GM23248 (cell line): Measurements from ENCODE around the gene CYRIA. TPM values are rescaled to one million over a fixed set of nuclear protein-coding genes. Genes with fewer than 3 reads are reported as not detected.

Source experiments
- DNase-seq: peaks from one replicate; pipeline ENCODE4 v3.0.0-alpha.2; 2015
- H2AFZ ChIP-seq: fragments of 200-600 bp; sonication (generic); 2 replicates; pipeline ENCODE4 v1.6.1; 2016; ENCODE audit warnings: antibody characterized with exemption
- H3F3A ChIP-seq: fragments of 200-600 bp; sonication (generic); 2 replicates; pipeline ENCODE4 v1.6.1; 2016; ENCODE audit warnings: mild to moderate bottlenecking, antibody characterized with exemption, mixed run types; ENCODE audit not compliant: insufficient read depth
- H3K27ac ChIP-seq: fragments of 200-600 bp; sonication (generic); 2 replicates; pipeline ENCODE4 v1.5.1; 2016; ENCODE audit warnings: mild to moderate bottlenecking
- H3K27me3 ChIP-seq: fragments of 200-600 bp; sonication (generic); replicated peaks from 2 replicates; pipeline ENCODE4 v1.6.1; 2016; ENCODE audit warnings: mild to moderate bottlenecking; ENCODE audit not compliant: insufficient read depth
- H3K36me3 ChIP-seq: fragments of 200-600 bp; sonication (generic); 2 replicates; pipeline ENCODE4 v1.6.1; 2016; ENCODE audit warnings: low read depth, mild to moderate bottlenecking
- H3K4me1 ChIP-seq: fragments of 200-600 bp; sonication (generic); 2 replicates; pipeline ENCODE4 v1.6.1; 2016; ENCODE audit warnings: mild to moderate bottlenecking; ENCODE audit not compliant: insufficient read depth
- H3K4me2 ChIP-seq: fragments of 200-600 bp; sonication (generic); one replicate; pipeline ENCODE4 v1.6.1; 2016; ENCODE audit warnings: mild to moderate bottlenecking; ENCODE audit not compliant: unreplicated experiment
- H3K4me3 ChIP-seq: fragments of 200-600 bp; sonication (generic); 2 replicates; pipeline ENCODE4 v1.5.1; 2016; ENCODE audit warnings: mild to moderate bottlenecking
- H3K79me2 ChIP-seq: fragments of 200-600 bp; sonication (generic); 2 replicates; pipeline ENCODE4 v1.6.1; 2016; ENCODE audit warnings: mild to moderate bottlenecking; ENCODE audit not compliant: insufficient read depth
- H3K9ac ChIP-seq: fragments of 200-600 bp; sonication (generic); 2 replicates; pipeline ENCODE4 v1.6.1; 2016; ENCODE audit warnings: mild to moderate bottlenecking
- H3K9me2 ChIP-seq: fragments of 200-600 bp; sonication (generic); 2 replicates; pipeline ENCODE4 v1.6.1; 2016; ENCODE audit warnings: mixed run types, mild to moderate bottlenecking, moderate library complexity; ENCODE audit not compliant: insufficient read depth
- H3K9me3 ChIP-seq: fragments of 200-600 bp; sonication (generic); one replicate; pipeline ENCODE4 v1.6.1; 2017; ENCODE audit warnings: low read depth
- H4K20me1 ChIP-seq: fragments of 200-600 bp; sonication (generic); 2 replicates; pipeline ENCODE4 v1.6.0; 2016; ENCODE audit not compliant: insufficient read depth
- EZH2 ChIP-seq: fragments of 200-600 bp; sonication (generic); IDR thresholded peaks from 2 replicates; pipeline ENCODE4 v1.6.1; 2018; ENCODE audit warnings: antibody characterized with exemption, mild to moderate bottlenecking; ENCODE audit not compliant: insufficient read depth, poor library complexity, severe bottlenecking
- EZH2phosphoT487 ChIP-seq: fragments of 200-600 bp; sonication (generic); IDR thresholded peaks from 2 replicates; pipeline ENCODE4 v1.6.1; 2018; ENCODE audit warnings: antibody characterized with exemption, moderate library complexity, mild to moderate bottlenecking, low read depth; ENCODE audit not compliant: insufficient read depth
- WGBS, 2 experiments: methylation state at CpG; one replicate each; pipeline ENCODE4 v1.1.6; 2015 to 2017; ENCODE audit warnings: low lambda C conversion rate in 2 of 2, low coverage in 1 of 2; ENCODE audit errors: missing lambda C conversion rate in 2 of 2; 5-methylcytosine and 5-hydroxymethylcytosine counted together
- in situ Hi-C: fragments of 300-500 bp; cut with MboI; formaldehyde crosslinking; loops from 2 replicates; pipeline ENCODE4 v1.15.0; 2020
- polyA plus RNA-seq: library from polyadenylated mRNA; unstranded; fragments of >200 nt; fragmentation: Nextera tagmentation; extraction: Ambion mirVana; gene quantifications from 2 replicates; pipeline ENCODE4 v1.2.1, GENCODE V29; 2016
- total RNA-seq: library from RNA; depleted of rRNA; stranded (reverse); fragments of >200 nt; shearing (Covaris generic); gene quantifications from 2 replicates; pipeline ENCODE4 v1.2.3, GENCODE V29; 2014

The CYRIA gene
- total and polyA plus RNA-seq, 2 experiments from 2014 or later: not detected

DNA sequence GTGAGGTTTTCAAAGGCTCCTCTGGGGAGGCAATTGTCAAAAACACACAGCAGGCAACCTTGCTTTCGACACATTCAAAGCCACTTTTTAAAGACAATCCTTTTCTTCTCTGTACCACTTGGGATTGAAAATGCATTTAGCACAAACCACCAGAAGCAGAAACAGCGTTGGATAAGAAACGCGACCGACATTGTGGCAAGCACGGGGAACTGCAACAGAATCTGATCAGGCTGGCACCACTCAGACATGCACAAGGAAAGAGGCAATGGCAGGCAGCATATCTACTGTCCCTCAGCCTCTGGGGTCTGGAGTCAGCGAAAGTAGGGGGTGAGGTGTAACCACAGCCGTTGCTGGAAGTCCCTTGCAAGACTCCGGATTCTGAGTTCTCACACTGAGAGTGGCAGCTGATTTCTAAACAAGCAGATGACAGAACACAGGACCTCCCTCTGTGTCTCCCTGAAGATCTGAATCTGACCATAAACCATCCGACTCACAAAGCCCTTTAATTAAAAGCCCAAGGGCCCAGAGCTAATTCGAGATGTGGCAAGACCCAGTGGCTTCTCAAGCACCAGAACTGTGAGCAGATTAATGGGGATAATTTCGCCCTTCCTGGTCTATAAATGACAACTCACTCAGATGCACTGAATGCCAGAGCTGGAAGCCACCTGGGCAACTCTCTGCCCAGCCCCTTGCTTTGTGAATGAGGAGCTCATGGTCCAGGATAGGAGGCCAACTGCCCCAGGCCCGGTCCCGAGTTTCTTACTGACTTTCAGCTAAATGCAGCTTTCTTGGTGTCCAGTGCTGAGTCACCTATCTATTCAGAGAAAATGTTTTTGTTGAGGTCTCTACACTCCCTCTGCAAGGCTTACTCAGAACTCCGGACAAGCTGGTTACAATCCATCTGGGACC, 29.6 kb downstream of the CYRIA start:
- Histone ChIP-seq H3K27me3 (no peaks in the 10 kb centered on the region; the same call in 1 of the 2 replicates), H3K9me2 (no peaks in the 10 kb centered on the region), H2AFZ (no peak overlapping the region), H4K20me1 (no peaks in the 10 kb centered on the region), H3K27ac (no peak overlapping the region), H3K4me2 (no peak overlapping the region), H3K36me3 (no peaks in the 10 kb centered on the region), H3K4me1 (no peaks in the 10 kb centered on the region), H3K9ac (no peak overlapping the region), H3F3A (no peaks in the 10 kb centered on the region), H3K9me3 (no peaks in the 10 kb centered on the region), H3K4me3 (no peak overlapping the region), H3K79me2 (no peaks in the 10 kb centered on the region)
- in situ Hi-C loops: no loop called here
- TF ChIP-seq EZH2 (no peak), EZH2phosphoT487 (no peak)
- WGBS, 2 experiments: 56 to 58% methylated on average over 15 of the region's 15 CpGs
- DNase-seq: no peak

GRCh38 chr2:16633621-16634430, 31.8 kb downstream of the CYRIA start:
- TF ChIP-seq EZH2phosphoT487: no peak
- no peak for TF ChIP-seq EZH2
- in situ Hi-C loops: no loop called here
- no peaks in the 10 kb centered on the region for H3K9me2 ChIP-seq
- H3K4me1 ChIP-seq: no peaks in the 10 kb centered on the region
- DNase-seq: no peak
- no peak overlapping the region for H2AFZ ChIP-seq
- no peaks in the 10 kb centered on the region; the same call in 1 of the 2 replicates for H3K27me3 ChIP-seq
- no peaks in the 10 kb centered on the region for H3K9me3 ChIP-seq
- H3K27ac ChIP-seq: no peak overlapping the region
- H3K79me2 ChIP-seq: no peaks in the 10 kb centered on the region
- H3K9ac ChIP-seq: no peak overlapping the region
- no peak overlapping the region for H3K4me2 ChIP-seq
- H3K36me3 ChIP-seq: no peaks in the 10 kb centered on the region
- H3F3A ChIP-seq: no peaks in the 10 kb centered on the region
- WGBS, 2 experiments: 53 to 55% methylated on average over 7 of the region's 7 CpGs
- no peak overlapping the region for H3K4me3 ChIP-seq
- H4K20me1 ChIP-seq: no peaks in the 10 kb centered on the region

- TF ChIP-seq EZH2: no peak
- TF ChIP-seq EZH2phosphoT487: no peak
- Histone ChIP-seq H2AFZ (no peak overlapping the region), H3K27ac (no peak overlapping the region), H3K4me1 (no peaks in the 10 kb centered on the region), H3K27me3 (no peaks in the 10 kb centered on the region; the same call in 1 of the 2 replicates), H3K79me2 (no peaks in the 10 kb centered on the region), H4K20me1 (no peaks in the 10 kb centered on the region), H3K9ac (no peak overlapping the region), H3F3A (no peaks in the 10 kb centered on the region), H3K9me3 (no peaks in the 10 kb centered on the region), H3K4me3 (no peak overlapping the region), H3K9me2 (no peaks in the 10 kb centered on the region), H3K36me3 (no peaks in the 10 kb centered on the region), H3K4me2 (no peak overlapping the region)
- WGBS, 2 experiments: 51 to 58% methylated on average over 7 of the region's 7 CpGs
- DNase-seq: no peak
- in situ Hi-C loops: no loop called here
Observed at GRCh38 chr2:16632598-16632997, 33.0 kb downstream of the CYRIA start.

DNA sequence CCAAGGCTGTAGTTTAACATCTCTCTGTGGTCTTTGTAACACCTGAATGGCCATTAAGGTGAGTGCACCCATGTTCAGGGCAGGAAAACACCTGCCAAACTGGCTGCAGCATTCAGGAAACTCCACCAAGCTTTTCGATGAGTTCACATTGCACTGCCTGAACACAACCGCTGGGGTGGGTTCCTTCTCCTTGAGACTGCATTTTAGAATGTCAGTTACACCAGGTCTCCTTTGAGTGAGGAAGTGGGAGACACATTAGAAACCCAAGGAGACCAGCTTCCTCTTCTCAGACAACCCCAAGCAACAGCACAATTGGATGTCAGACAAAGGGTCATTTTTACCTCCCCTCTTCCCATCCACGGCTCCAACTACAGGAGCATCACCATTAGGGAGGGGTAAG, 35.2 kb downstream of the CYRIA start:
- WGBS, 2 experiments: 57 to 67% methylated on average over 3 of the region's 3 CpGs
- Histone ChIP-seq H3K9ac (no peak overlapping the region), H3K4me2 (no peak overlapping the region), H3K9me3 (no peaks in the 10 kb centered on the region), H3F3A (no peaks in the 10 kb centered on the region), H2AFZ (no peak overlapping the region), H3K9me2 (no peaks in the 10 kb centered on the region), H4K20me1 (no peaks in the 10 kb centered on the region), H3K27ac (no peak overlapping the region), H3K79me2 (no peaks in the 10 kb centered on the region), H3K4me1 (no peaks in the 10 kb centered on the region), H3K4me3 (no peak overlapping the region), H3K36me3 (no peaks in the 10 kb centered on the region), H3K27me3 (no peaks in the 10 kb centered on the region)
- in situ Hi-C loops: no loop called here
- TF ChIP-seq EZH2phosphoT487: no peak
- TF ChIP-seq EZH2: no peak
- no peak for DNase-seq
